GM12874 (cell line): Measurements from ENCODE around the gene CACNA1G.

ENCODE experiments used
- CTCF ChIP-seq: IDR thresholded peaks from 2 replicates; pipeline ENCODE4 v1.5.1; 2011; ENCODE audit warnings: low read depth, mild to moderate bottlenecking, control low read depth, low read length, moderate library complexity; ENCODE audit not compliant: insufficient read depth

Gene CACNA1G

GRCh38 chr17:50638606-50638965 lies 78.1 kb downstream of the CACNA1G start:
- TF ChIP-seq CTCF = no peak

GRCh38 chr17:50638966-50639713 lies 78.6 kb downstream of the CACNA1G start:
- no peak for TF ChIP-seq CTCF

GRCh38 chr17:50640686-50641351 lies 80.3 kb downstream of the CACNA1G start:
- TF ChIP-seq CTCF = no peak

- no peak for TF ChIP-seq CTCF
These were observed 80.8 kb downstream of the CACNA1G start for GRCh38 chr17:50641357-50641756.

GRCh38 chr17:50642071-50642721 lies 81.7 kb downstream of the CACNA1G start:
- no peak for TF ChIP-seq CTCF

GRCh38 chr17:50642722-50643656 lies 82.5 kb downstream of the CACNA1G start:
- no peak for TF ChIP-seq CTCF
